Measurements from ENCODE around the gene COL7A1.
A peak's percentile ranks its signal among the peaks of the same experiment; 100 is the strongest.
"Not testable (repeated sequence)": the region's sequence is repeated elsewhere in the genome, so short reads cannot be mapped to it uniquely, and the experiment has no call there.

Gene COL7A1

GRCh38 chr3:48532271-48532976 lies 62.7 kb downstream of the COL7A1 start:
- no peak overlapping the region for H4K8ac ChIP-seq (ENCODE audit: low read depth, low read length)
- H2AFZ ChIP-seq (ENCODE audit: low read length) = no peak overlapping the region
- no peak overlapping the region for H2AK5ac ChIP-seq (ENCODE audit: low read depth, low read length)
- H3K4me2 ChIP-seq (ENCODE audit: insufficient read depth, low read length, poor library complexity, severe bottlenecking) = no peak overlapping the region
- H3K23ac ChIP-seq (ENCODE audit: low read depth, low read length, poor library complexity) = no peak overlapping the region
- no peak overlapping the region for H3K9ac ChIP-seq (ENCODE audit: low read depth, low read length, poor library complexity)
- no peak overlapping the region for H3K27ac ChIP-seq (replicated peaks; ENCODE audit: low read length)
- peaks cover 0 to 2% of the 10 kb centered on the region in 2 donors for H3K9me3 ChIP-seq (replicated peaks in 1 of 2; ENCODE audit: control insufficient read depth in 2 of 2, insufficient read depth in 1 of 2, low read depth in 1 of 2, low read length in 2 of 2)
- peaks cover 27 to 67% of the 10 kb centered on the region in 2 donors for H3K36me3 ChIP-seq (replicated peaks in 1 of 2; ENCODE audit: control insufficient read depth in 2 of 2, insufficient read depth in 2 of 2, low read length in 2 of 2)
- no peak overlapping the region for H2BK12ac ChIP-seq (ENCODE audit: low read length)
- H2BK5ac ChIP-seq (ENCODE audit: low read length) = no peak overlapping the region
- H3K18ac ChIP-seq (ENCODE audit: low read length) = no peak overlapping the region
- H3K14ac ChIP-seq (ENCODE audit: low read length) = no peak overlapping the region
- no peaks in the 10 kb centered on the region for H3K27me3 ChIP-seq (ENCODE audit: control insufficient read depth in 3 of 3, insufficient read depth in 3 of 3, low read depth in 1 of 3, low read length in 3 of 3)
- DNase-seq (ENCODE audit: low spot score) = no peak
- H3K79me1 ChIP-seq (ENCODE audit: low read depth, low read length) = peaks cover 1% of the 10 kb centered on the region
- H3K4me1 ChIP-seq (ENCODE audit: control insufficient read depth in 2 of 2, insufficient read depth in 1 of 2, low read depth in 1 of 2, low read length in 2 of 2) = no peaks in the 10 kb centered on the region
- no peak overlapping the region for H3K4ac ChIP-seq (ENCODE audit: low read length)
- H2BK15ac ChIP-seq (ENCODE audit: low read length) = no peak overlapping the region
- no peak overlapping the region for H3K4me3 ChIP-seq (ENCODE audit: low read length in 2 of 2)
- no CpG with 5 or more reads among the region's 6 CpGs for WGBS, 2 donors (ENCODE audit: extremely low coverage in 2 of 2, insufficient read length in 2 of 2, insufficient replicate concordance in 1 of 2)
- H4K91ac ChIP-seq (ENCODE audit: low read depth, low read length, poor library complexity) = no peak overlapping the region
- no peak overlapping the region for H2BK120ac ChIP-seq (ENCODE audit: low read depth, low read length)

- H3K14ac ChIP-seq (ENCODE audit: low read length); H3K9ac ChIP-seq (ENCODE audit: low read depth, low read length, poor library complexity); H2BK120ac ChIP-seq (ENCODE audit: low read depth, low read length); H3K4me2 ChIP-seq (ENCODE audit: insufficient read depth, low read length, poor library complexity, severe bottlenecking); H3K27ac ChIP-seq (replicated peaks; ENCODE audit: low read length); H3K23ac ChIP-seq (ENCODE audit: low read depth, low read length, poor library complexity); H2BK12ac ChIP-seq (ENCODE audit: low read length); DNase-seq (ENCODE audit: low spot score); H2BK5ac ChIP-seq (ENCODE audit: low read length); H3K4me1 ChIP-seq (ENCODE audit: control insufficient read depth in 2 of 2, insufficient read depth in 1 of 2, low read depth in 1 of 2, low read length in 2 of 2); H3K27me3 ChIP-seq (ENCODE audit: control insufficient read depth in 3 of 3, insufficient read depth in 3 of 3, low read depth in 1 of 3, low read length in 3 of 3); H3K18ac ChIP-seq (ENCODE audit: low read length); H4K91ac ChIP-seq (ENCODE audit: low read depth, low read length, poor library complexity); H3K9me3 ChIP-seq (replicated peaks in 1 of 2; ENCODE audit: control insufficient read depth in 2 of 2, insufficient read depth in 1 of 2, low read depth in 1 of 2, low read length in 2 of 2); H2AK5ac ChIP-seq (ENCODE audit: low read depth, low read length); H2AFZ ChIP-seq (ENCODE audit: low read length); H2BK15ac ChIP-seq (ENCODE audit: low read length); H3K79me1 ChIP-seq (ENCODE audit: low read depth, low read length); H3K4me3 ChIP-seq (ENCODE audit: low read length in 2 of 2); H3K4ac ChIP-seq (ENCODE audit: low read length): not testable (repeated sequence)
- no CpG with 5 or more reads among the region's 4 CpGs for WGBS, 2 donors (ENCODE audit: extremely low coverage in 2 of 2, insufficient read length in 2 of 2, insufficient replicate concordance in 1 of 2)
- Histone ChIP-seq H3K36me3 (replicated peaks in 1 of 2; ENCODE audit: control insufficient read depth in 2 of 2, insufficient read depth in 2 of 2, low read length in 2 of 2) (peaks cover 17 to 56% of the 10 kb centered on the region in 2 donors), H4K8ac (ENCODE audit: low read depth, low read length) (peak overlapping the region; percentile 43)
These were observed 64.4 kb downstream of the COL7A1 start for GRCh38 chr3:48530701-48531100.

- DNase-seq (ENCODE audit: low spot score) = no peak
- no CpG with 5 or more reads among the region's 3 CpGs for WGBS, 2 donors (ENCODE audit: extremely low coverage in 2 of 2, insufficient read length in 2 of 2, insufficient replicate concordance in 1 of 2)
- no peaks in the 10 kb centered on the region for H3K79me1 ChIP-seq (ENCODE audit: low read depth, low read length)
- H3K4ac ChIP-seq (ENCODE audit: low read length) = no peak overlapping the region
- no peak overlapping the region for H4K91ac ChIP-seq (ENCODE audit: low read depth, low read length, poor library complexity)
- H2AK5ac ChIP-seq (ENCODE audit: low read depth, low read length) = no peak overlapping the region
- no peak overlapping the region for H3K18ac ChIP-seq (ENCODE audit: low read length)
- H3K23ac ChIP-seq (ENCODE audit: low read depth, low read length, poor library complexity) = no peak overlapping the region
- no peak overlapping the region for H2BK15ac ChIP-seq (ENCODE audit: low read length)
- H2BK5ac ChIP-seq (ENCODE audit: low read length) = no peak overlapping the region
- H2BK120ac ChIP-seq (ENCODE audit: low read depth, low read length) = no peak overlapping the region
- H4K8ac ChIP-seq (ENCODE audit: low read depth, low read length) = no peak overlapping the region
- no peaks in the 10 kb centered on the region for H3K4me1 ChIP-seq (ENCODE audit: control insufficient read depth in 2 of 2, insufficient read depth in 1 of 2, low read depth in 1 of 2, low read length in 2 of 2)
- no peaks in the 10 kb centered on the region for H3K9me3 ChIP-seq (replicated peaks in 1 of 2; ENCODE audit: control insufficient read depth in 2 of 2, insufficient read depth in 1 of 2, low read depth in 1 of 2, low read length in 2 of 2)
- H3K9ac ChIP-seq (ENCODE audit: low read depth, low read length, poor library complexity) = no peak overlapping the region
- no peak overlapping the region for H2BK12ac ChIP-seq (ENCODE audit: low read length)
- no peak overlapping the region for H3K4me2 ChIP-seq (ENCODE audit: insufficient read depth, low read length, poor library complexity, severe bottlenecking)
- H3K14ac ChIP-seq (ENCODE audit: low read length) = no peak overlapping the region
- no peak overlapping the region for H3K4me3 ChIP-seq (ENCODE audit: low read length in 2 of 2)
- H3K27ac ChIP-seq (replicated peaks; ENCODE audit: low read length) = no peak overlapping the region
- peaks cover 15 to 46% of the 10 kb centered on the region in 2 donors for H3K36me3 ChIP-seq (replicated peaks in 1 of 2; ENCODE audit: control insufficient read depth in 2 of 2, insufficient read depth in 2 of 2, low read length in 2 of 2)
- no peak overlapping the region for H2AFZ ChIP-seq (ENCODE audit: low read length)
- no peaks in the 10 kb centered on the region for H3K27me3 ChIP-seq (ENCODE audit: control insufficient read depth in 3 of 3, insufficient read depth in 3 of 3, low read depth in 1 of 3, low read length in 3 of 3)
These were observed 66.4 kb downstream of the COL7A1 start for GRCh38 chr3:48528754-48529153.

- Histone ChIP-seq H4K91ac (ENCODE audit: low read depth, low read length, poor library complexity) (no peak overlapping the region), H3K9me3 (replicated peaks in 1 of 2; ENCODE audit: control insufficient read depth in 2 of 2, insufficient read depth in 1 of 2, low read depth in 1 of 2, low read length in 2 of 2) (no peaks in the 10 kb centered on the region), H2BK15ac (ENCODE audit: low read length) (no peak overlapping the region), H2BK5ac (ENCODE audit: low read length) (no peak overlapping the region), H2AK5ac (ENCODE audit: low read depth, low read length) (no peak overlapping the region), H3K14ac (ENCODE audit: low read length) (no peak overlapping the region), H4K8ac (ENCODE audit: low read depth, low read length) (no peak overlapping the region), H2BK12ac (ENCODE audit: low read length) (no peak overlapping the region), H3K79me1 (ENCODE audit: low read depth, low read length) (no peaks in the 10 kb centered on the region), H3K4me1 (ENCODE audit: control insufficient read depth in 2 of 2, insufficient read depth in 1 of 2, low read depth in 1 of 2, low read length in 2 of 2) (no peaks in the 10 kb centered on the region), H3K4me3 (ENCODE audit: low read length in 2 of 2) (no peak overlapping the region), H3K4ac (ENCODE audit: low read length) (no peak overlapping the region), H2BK120ac (ENCODE audit: low read depth, low read length) (no peak overlapping the region), H3K18ac (ENCODE audit: low read length) (no peak overlapping the region), H3K36me3 (replicated peaks in 1 of 2; ENCODE audit: control insufficient read depth in 2 of 2, insufficient read depth in 2 of 2, low read length in 2 of 2) (peaks cover 18 to 46% of the 10 kb centered on the region in 2 donors), H3K4me2 (ENCODE audit: insufficient read depth, low read length, poor library complexity, severe bottlenecking) (no peak overlapping the region), H3K27me3 (ENCODE audit: control insufficient read depth in 3 of 3, insufficient read depth in 3 of 3, low read depth in 1 of 3, low read length in 3 of 3) (no peaks in the 10 kb centered on the region), H3K23ac (ENCODE audit: low read depth, low read length, poor library complexity) (no peak overlapping the region), H3K27ac (replicated peaks; ENCODE audit: low read length) (no peak overlapping the region), H2AFZ (ENCODE audit: low read length) (no peak overlapping the region), H3K9ac (ENCODE audit: low read depth, low read length, poor library complexity) (no peak overlapping the region)
- no CpG with 5 or more reads among the region's 9 CpGs for WGBS, 2 donors (ENCODE audit: extremely low coverage in 2 of 2, insufficient read length in 2 of 2, insufficient replicate concordance in 1 of 2)
- no peak for DNase-seq (ENCODE audit: low spot score)
These were observed 67.1 kb downstream of the COL7A1 start for GRCh38 chr3:48528048-48528447.
